Smooth muscle cell of trachea (primary cell): ENCODE data around the gene KLF4. TPM values are rescaled to one million over a fixed set of nuclear protein-coding genes. Genes with fewer than 3 reads are reported as not detected.

Experiments used
- total RNA-seq: library from RNA; depleted of rRNA; stranded (reverse); fragments of >200 nt; gene quantifications from 2 replicates; pipeline ENCODE4 v1.2.1, GENCODE V29; 2014

KLF4 gene
- 27.2 and 60.2 TPM in 2 replicates for total RNA-seq

DNA sequence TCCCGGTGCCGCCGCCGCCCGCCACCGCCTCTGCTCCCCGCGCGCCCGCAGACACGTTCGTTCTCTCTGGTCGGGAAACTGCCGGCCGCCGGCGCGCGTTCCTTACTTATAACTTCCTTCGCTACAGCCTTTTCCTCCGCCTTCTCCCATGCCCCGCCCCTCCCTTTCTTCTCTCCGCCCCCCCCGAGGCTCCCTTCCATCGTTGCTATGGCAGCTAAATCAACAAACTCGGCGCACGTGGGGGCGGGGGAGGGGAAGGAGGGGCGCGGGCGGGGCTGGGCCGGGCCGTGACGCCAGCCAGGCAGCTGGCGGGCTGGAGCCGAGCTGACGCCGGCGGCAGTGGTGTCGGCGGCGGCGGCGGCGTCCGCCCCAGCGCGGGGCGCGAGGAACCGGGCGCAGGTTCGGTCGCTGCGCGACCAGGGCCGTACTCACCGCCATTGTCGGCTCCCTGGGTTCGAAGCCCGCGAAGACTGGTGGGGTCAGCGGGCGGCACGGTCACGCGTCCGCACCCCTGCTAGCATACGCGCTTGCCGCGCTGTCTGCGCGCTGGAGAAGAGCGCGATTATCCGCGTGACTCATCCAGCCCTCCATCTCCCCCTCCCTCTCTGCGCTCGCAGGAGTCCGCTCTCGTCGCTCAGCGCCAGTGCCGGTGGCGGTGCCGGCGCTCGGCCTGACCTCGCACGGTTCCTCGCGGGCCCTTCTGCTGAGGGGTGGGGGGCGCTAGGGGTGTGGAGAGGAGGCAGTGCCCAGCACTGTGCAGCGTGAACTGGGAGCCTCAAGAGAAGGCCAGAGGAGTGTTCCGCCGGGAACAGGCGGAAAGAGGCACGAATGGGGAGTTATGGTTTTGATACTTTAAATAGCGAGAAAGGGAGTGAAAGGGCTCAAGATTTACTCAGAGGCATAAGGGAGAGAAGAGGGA is at the start of gene KLF4:
KLF4 (minus strand) TSS at position 83 of the 919 bp plus-strand sequence. CDS start 597 bp downstream, outside the sequence.

Other genes starting within 250 kb of the KLF4 start
- gene RAD23B, start 206.5 kb downstream of the KLF4 start, total RNA-seq, result 117 and 141 TPM in 2 replicates